GM12874 (cell line): ENCODE measurements around the gene ZNF346.

Experiments used
- TF ChIP-seq, protein P1 (sequence below): IDR thresholded peaks from 2 replicates; pipeline ENCODE4 v1.5.1; 2011; ENCODE audit warnings: low read depth, mild to moderate bottlenecking, control low read depth, low read length, moderate library complexity; ENCODE audit not compliant: insufficient read depth

Gene ZNF346

DNA sequence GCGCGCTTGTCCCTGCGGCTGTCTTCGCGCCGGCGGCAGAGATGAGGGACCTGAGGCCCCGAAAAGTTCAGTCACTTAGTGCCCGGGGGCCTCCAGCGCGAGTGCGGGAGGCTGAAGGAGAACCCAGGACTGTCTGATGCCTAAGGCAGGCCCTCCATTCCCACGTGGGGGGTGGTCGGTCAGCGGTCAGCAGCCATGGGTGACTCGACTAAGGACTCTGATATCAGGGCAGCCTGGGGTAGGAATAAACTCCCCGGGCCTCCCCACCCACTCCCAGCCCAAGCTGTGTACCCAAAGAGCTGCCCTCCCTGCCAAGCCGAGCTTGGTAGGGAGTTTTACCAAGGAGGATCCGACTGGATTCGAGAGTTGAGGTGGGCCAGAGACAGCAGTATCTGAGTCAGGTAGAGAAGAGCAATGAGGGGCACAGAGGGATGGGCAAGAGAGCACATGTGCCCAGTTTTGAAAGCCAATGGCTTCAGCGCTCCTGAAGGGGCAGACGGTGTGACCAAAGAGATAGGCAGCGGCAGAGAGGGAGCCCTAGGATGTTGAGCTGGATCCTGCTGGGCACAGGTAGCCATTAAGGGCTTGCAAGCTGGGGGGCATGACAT lies 65.0 kb downstream of the ZNF346 start:
- TF ChIP-seq, protein P1, sequence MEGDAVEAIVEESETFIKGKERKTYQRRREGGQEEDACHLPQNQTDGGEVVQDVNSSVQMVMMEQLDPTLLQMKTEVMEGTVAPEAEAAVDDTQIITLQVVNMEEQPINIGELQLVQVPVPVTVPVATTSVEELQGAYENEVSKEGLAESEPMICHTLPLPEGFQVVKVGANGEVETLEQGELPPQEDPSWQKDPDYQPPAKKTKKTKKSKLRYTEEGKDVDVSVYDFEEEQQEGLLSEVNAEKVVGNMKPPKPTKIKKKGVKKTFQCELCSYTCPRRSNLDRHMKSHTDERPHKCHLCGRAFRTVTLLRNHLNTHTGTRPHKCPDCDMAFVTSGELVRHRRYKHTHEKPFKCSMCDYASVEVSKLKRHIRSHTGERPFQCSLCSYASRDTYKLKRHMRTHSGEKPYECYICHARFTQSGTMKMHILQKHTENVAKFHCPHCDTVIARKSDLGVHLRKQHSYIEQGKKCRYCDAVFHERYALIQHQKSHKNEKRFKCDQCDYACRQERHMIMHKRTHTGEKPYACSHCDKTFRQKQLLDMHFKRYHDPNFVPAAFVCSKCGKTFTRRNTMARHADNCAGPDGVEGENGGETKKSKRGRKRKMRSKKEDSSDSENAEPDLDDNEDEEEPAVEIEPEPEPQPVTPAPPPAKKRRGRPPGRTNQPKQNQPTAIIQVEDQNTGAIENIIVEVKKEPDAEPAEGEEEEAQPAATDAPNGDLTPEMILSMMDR, result no peak

DNA sequence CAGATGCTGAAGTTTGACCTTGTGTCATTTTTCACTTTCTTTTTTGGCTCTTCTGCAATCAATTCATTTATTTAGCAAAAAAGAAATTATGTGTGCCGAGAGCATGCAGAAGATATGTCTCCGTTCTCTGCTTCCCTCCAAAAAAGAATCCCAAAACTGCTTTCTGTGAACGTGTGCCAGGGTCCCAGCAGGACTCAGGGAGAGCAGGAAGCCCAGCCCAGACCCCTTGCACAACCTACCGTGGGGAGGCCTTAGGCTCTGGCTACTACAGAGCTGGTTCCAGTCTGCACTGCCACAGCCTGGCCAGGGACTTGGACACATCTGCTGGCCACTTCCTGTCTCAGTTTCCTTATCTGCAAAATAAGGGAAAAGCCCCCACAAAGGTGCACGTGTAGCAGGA lies 66.6 kb downstream of the ZNF346 start:
- TF ChIP-seq, protein P1, result no peak

DNA sequence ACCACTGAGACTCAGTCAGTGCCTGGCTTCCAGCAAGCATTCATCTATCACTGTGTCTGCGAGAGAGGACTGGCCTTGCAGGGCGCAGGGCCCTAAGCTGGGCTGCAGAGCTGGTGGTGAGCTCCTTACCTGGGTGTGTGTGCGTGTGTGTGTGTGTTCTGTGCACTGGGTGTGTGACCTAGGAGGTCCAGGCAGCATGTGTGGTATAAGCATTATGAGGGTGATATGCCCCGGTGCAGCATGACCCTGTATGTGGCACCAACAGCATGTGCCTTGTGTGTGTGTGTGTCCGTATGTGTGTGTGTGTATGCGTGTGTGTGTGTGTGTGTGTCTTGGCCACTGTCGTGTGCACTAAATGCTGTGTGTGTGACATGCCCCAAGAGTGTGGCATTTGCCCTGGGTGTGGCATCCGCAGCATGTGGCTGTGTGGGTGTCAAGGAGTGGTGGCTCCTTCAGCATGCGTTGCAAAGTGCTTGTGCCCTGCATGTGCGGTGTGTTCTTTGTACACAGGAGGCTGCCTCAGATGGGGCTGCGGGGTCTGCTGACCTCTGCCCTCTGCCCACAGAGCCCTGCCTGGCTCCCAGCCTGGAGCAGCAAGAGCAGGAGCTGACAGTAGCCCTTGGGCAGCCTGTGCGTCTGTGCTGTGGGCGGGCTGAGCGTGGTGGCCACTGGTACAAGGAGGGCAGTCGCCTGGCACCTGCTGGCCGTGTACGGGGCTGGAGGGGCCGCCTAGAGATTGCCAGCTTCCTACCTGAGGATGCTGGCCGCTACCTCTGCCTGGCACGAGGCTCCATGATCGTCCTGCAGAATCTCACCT lies 67.5 kb downstream of the ZNF346 start:
- TF ChIP-seq, protein P1, result no peak

DNA sequence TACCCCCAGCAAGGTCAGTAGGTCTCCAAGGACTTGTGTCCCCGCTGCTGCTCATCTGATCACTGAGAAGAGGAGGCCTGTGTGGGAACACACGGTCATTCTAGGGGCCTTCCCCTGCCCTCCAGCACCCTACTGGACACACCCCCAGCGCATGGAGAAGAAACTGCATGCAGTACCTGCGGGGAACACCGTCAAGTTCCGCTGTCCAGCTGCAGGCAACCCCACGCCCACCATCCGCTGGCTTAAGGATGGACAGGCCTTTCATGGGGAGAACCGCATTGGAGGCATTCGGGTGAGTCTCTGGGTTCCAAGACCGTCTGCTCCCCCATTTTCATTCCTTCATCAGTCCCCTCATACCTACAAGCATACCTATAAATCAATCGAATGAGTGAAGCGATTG lies 68.3 kb downstream of the ZNF346 start:
- TF ChIP-seq, protein P1, result no peak

DNA sequence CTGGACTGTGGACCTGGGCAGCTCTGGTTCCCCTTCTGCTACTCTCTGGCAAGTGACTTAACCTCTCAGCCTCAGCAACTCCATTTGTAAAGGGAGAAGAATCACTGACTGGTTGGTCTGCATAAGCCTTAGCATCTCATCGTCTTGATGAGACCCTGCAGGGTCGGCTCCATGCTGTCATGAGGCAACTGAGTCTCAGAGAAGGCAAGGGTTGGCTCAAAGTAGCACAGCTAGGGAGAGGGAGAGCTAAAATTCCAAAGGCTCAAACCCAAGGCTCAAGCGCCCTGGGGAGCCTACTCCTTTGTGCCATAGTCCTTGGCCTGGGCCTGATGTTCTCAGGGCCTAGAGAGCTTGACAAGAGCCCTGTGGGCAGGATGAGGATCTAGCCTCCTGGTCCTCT lies 68.7 kb downstream of the ZNF346 start:
- TF ChIP-seq, protein P1, result no peak

DNA sequence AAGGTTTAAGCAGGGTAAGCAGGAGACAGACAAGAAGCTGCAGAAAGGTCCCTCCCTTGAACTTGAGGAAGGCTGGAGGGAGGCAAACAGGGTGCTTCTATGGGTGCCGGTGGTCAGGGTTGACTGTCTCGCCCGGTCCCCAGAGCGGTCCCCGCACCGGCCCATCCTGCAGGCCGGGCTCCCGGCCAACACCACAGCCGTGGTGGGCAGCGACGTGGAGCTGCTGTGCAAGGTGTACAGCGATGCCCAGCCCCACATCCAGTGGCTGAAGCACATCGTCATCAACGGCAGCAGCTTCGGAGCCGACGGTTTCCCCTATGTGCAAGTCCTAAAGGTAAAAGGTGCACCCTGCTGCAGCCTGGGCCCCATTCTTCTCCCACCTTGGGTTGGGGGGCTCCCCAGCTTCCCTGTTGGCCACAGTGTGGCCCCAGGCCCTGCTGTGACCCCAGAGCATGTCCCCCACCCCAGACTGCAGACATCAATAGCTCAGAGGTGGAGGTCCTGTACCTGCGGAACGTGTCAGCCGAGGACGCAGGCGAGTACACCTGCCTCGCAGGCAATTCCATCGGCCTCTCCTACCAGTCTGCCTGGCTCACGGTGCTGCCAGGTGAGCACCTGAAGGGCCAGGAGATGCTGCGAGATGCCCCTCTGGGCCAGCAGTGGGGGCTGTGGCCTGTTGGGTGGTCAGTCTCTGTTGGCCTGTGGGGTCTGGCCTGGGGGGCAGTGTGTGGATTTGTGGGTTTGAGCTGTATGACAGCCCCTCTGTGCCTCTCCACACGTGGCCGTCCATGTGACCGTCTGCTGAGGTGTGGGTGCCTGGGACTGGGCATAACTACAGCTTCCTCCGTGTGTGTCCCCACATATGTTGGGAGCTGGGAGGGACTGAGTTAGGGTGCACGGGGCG lies 69.9 kb downstream of the ZNF346 start:
- TF ChIP-seq, protein P1, result no peak
